ENCODE measurements around the gene KDM6A. TPM values are rescaled to one million over a fixed set of nuclear protein-coding genes. Genes with fewer than 3 reads are reported as not detected.

Gene KDM6A
- total RNA-seq, 1 experiment from 2014 or later: 45.0 TPM

GRCh38 chrX:44945736-44946135 lies 72.7 kb downstream of the KDM6A start (continued):
- TF ChIP-seq ERG (CRISPR knock-in tag; IDR thresholded peaks at IDR 0.05) (no peak), ZNF671 (CRISPR knock-in tag; IDR thresholded peaks at IDR 0.05) (no peak), TEAD4 (CRISPR knock-in tag; IDR thresholded peaks at IDR 0.05) (no peak), ZNF317 (CRISPR knock-in tag; IDR thresholded peaks at IDR 0.05; ENCODE audit: borderline replicate concordance, low read depth) (no peak)

GRCh38 chrX:44946771-44947170 lies 73.8 kb downstream of the KDM6A start:
- H3K4me1 Mint-ChIP-seq: peaks cover 42% of the 10 kb centered on the region
- ATAC-seq: no peak
- no peak overlapping the region for H3K27ac Mint-ChIP-seq
- ChIA-PET POLR2A (no interaction called here), CTCF (no interaction called here)
- no peak for DNase-seq (ENCODE audit: low spot score)
- H3K4me3 Mint-ChIP-seq: no peak overlapping the region
- H3K36me3 Mint-ChIP-seq: peaks cover 5% of the 10 kb centered on the region; the same call in 1 of the 2 replicates
- no peaks in the 10 kb centered on the region for H3K9me3 Mint-ChIP-seq
- H3K27me3 Mint-ChIP-seq (ENCODE audit: low read depth): no peaks in the 10 kb centered on the region
- TF ChIP-seq USF2 (CRISPR knock-in tag; IDR thresholded peaks at IDR 0.05) (no peak), CREB1 (CRISPR knock-in tag; IDR thresholded peaks at IDR 0.05) (no peak), MYBL2 (CRISPR knock-in tag; IDR thresholded peaks at IDR 0.05) (no peak), E2F5 (CRISPR knock-in tag; IDR thresholded peaks at IDR 0.05) (no peak), PRDM15 (CRISPR knock-in tag; IDR thresholded peaks at IDR 0.05) (no peak), CTCF (IDR thresholded peaks at IDR 0.05) (no peak), ZNF671 (CRISPR knock-in tag; IDR thresholded peaks at IDR 0.05) (no peak), CDX4 (CRISPR knock-in tag; IDR thresholded peaks at IDR 0.05; ENCODE audit: borderline replicate concordance) (no peak), FOXP1 (CRISPR knock-in tag; IDR thresholded peaks at IDR 0.05; ENCODE audit: borderline replicate concordance) (no peak), AR (CRISPR knock-in tag; IDR thresholded peaks at IDR 0.05) (no peak)

Measured in WTC11 (cell line).